Esophagus muscularis mucosa (tissue), 4 donors: ENCODE results near the gene AUTS2. TPM values are rescaled to one million over a fixed set of nuclear protein-coding genes. Genes with fewer than 3 reads are reported as not detected.

Experiments
- DNase-seq: peaks from one replicate; pipeline ENCODE4 v3.0.0-alpha.2; 2017; ENCODE audit errors: extremely low spot score
- H3K27ac ChIP-seq, 4 donors: fragments of 200-600 bp; sonication (generic); replicated peaks in 1 of 4; 1 replicate in 3 of 4; 2 replicates in 1 of 4; pipeline ENCODE4 v1.5.1; 2016 to 2019; ENCODE audit warnings: mild to moderate bottlenecking in 1 of 4
- H3K27me3 ChIP-seq, 4 donors: fragments of 200-600 bp; sonication (generic); one replicate each; pipeline versions ENCODE4 v1.5.1 to v1.6.0; 2016 to 2019
- H3K36me3 ChIP-seq, 4 donors: fragments of 200-600 bp; sonication (generic); one replicate each; pipeline ENCODE4 v1.5.1; 2016 to 2019
- H3K4me1 ChIP-seq, 4 donors: fragments of 200-600 bp; sonication (generic); one replicate each; pipeline ENCODE4 v1.5.1; 2016 to 2019
- H3K4me3 ChIP-seq, 4 donors: fragments of 200-600 bp; sonication (generic); 1 replicate in 2 of 4; 2 replicates in 2 of 4; pipeline ENCODE4 v1.5.1; 2016 to 2019; ENCODE audit warnings: mild to moderate bottlenecking in 4 of 4, moderate library complexity in 1 of 4
- H3K9me3 ChIP-seq, 4 donors: fragments of 200-600 bp; sonication (generic); 1 replicate in 3 of 4; 2 replicates in 1 of 4; pipeline ENCODE4 v1.5.1; 2016 to 2019
- CTCF ChIP-seq, 3 experiments: fragments of 200-600 bp in 2 of 3; fragments of 450-650 bp in 1 of 3; sonication (generic) in 2 of 3; IDR thresholded peaks; one replicate each; pipeline ENCODE4 v1.5.1; 2017 to 2019; ENCODE audit warnings: antibody characterized with exemption in 3 of 3, mild to moderate bottlenecking in 2 of 3, moderate library complexity in 1 of 3
- EP300 ChIP-seq: sonication (generic); formaldehyde crosslinking; IDR thresholded peaks from one replicate; pipeline ENCODE4 v1.6.1; 2017; ENCODE audit warnings: antibody characterized with exemption
- POLR2A ChIP-seq: fragments of 450-650 bp; IDR thresholded peaks from one replicate; pipeline ENCODE4 v1.6.1; 2017; ENCODE audit warnings: antibody characterized with exemption, moderate library complexity, mild to moderate bottlenecking, low read depth
- POLR2AphosphoS5 ChIP-seq, 2 donors: sonication (generic); formaldehyde crosslinking; IDR thresholded peaks; one replicate each; pipeline ENCODE4 v1.6.1; 2017; ENCODE audit warnings: antibody characterized with exemption in 2 of 2
- WGBS: methylation state at CpG from one replicate; pipeline ENCODE4 v1.1.5; 2018; 5-methylcytosine and 5-hydroxymethylcytosine counted together
- intact Hi-C: fragments of 100-400 bp; cut with DNase I; formaldehyde crosslinking; loops from one replicate; pipeline ENCODE4 v1.15.1; 2023
- total RNA-seq, 4 donors: library from RNA; depleted of rRNA; stranded (reverse); fragments of >200 nt; gene quantifications; one replicate each; pipeline versions ENCODE4 v1.1.0 to v1.2.1, GENCODE V29; 2016

AUTS2 gene
- total RNA-seq, 4 donors from 2014 or later = 18.5 to 44.9 (median 34.2) TPM

- Histone ChIP-seq H3K36me3 (no peaks in the 10 kb centered on the region), H3K27me3 (no peaks in the 10 kb centered on the region), H3K9me3 (no peaks in the 10 kb centered on the region), H3K4me3 (peak overlapping the region in 1 of 4 donors; percentile 2), H3K4me1 (peaks cover 41 to 72% (median 62%) of the 10 kb centered on the region in 4 donors), H3K27ac (peak overlapping the region; percentile 43 to 68 (median 66))
- WGBS = 7% methylated on average over 6 of the region's 6 CpGs
- intact Hi-C loops = loop anchor here (10.0 kb wide), 1 partner anchor 732 kb away; no protein-coding TSS in a partner anchor
- TF ChIP-seq POLR2AphosphoS5 (IDR thresholded peaks at IDR 0.05) = no peak
- TF ChIP-seq POLR2A = no peak
- TF ChIP-seq EP300 = no peak
- TF ChIP-seq CTCF (IDR thresholded peaks at IDR 0.05) = no peak
- DNase-seq = no peak
Measured at GRCh38 chr7:69962186-69963065, 364.2 kb downstream of the AUTS2 start.

- no peak overlapping the region for H3K4me3 ChIP-seq
- intact Hi-C loops = loop anchor here (10.0 kb wide), 1 partner anchor 731 kb away; no protein-coding TSS in a partner anchor
- TF ChIP-seq POLR2AphosphoS5 (IDR thresholded peaks at IDR 0.05) (no peak), EP300 (no peak), POLR2A (no peak), CTCF (IDR thresholded peaks at IDR 0.05) (no peak)
- no peaks in the 10 kb centered on the region for H3K36me3 ChIP-seq
- H3K27ac ChIP-seq = peak overlapping the region in 1 of 4 donors; percentile 65
- peaks cover 41 to 82% (median 71%) of the 10 kb centered on the region in 4 donors for H3K4me1 ChIP-seq
- WGBS = 75% methylated on average over 2 of the region's 2 CpGs
- H3K27me3 ChIP-seq = no peaks in the 10 kb centered on the region
- H3K9me3 ChIP-seq = no peaks in the 10 kb centered on the region
- no peak for DNase-seq
Measured at GRCh38 chr7:69963393-69963792, 365.1 kb downstream of the AUTS2 start.

GRCh38 chr7:69966766-69967591 lies 368.7 kb downstream of the AUTS2 start:
- TF ChIP-seq CTCF (IDR thresholded peaks at IDR 0.05) = no peak
- no peak for TF ChIP-seq EP300
- no peak for TF ChIP-seq POLR2AphosphoS5 (IDR thresholded peaks at IDR 0.05)
- TF ChIP-seq POLR2A = no peak
- intact Hi-C loops = loop anchor here (10.0 kb wide), 1 partner anchor 728 kb away; no protein-coding TSS in a partner anchor
- H3K9me3 ChIP-seq = no peaks in the 10 kb centered on the region
- 59% methylated on average over 7 of the region's 8 CpGs for WGBS
- H3K4me3 ChIP-seq = peak overlapping the region in 3 of 4 donors; percentile 0 to 9 (median 5)
- no peaks in the 10 kb centered on the region for H3K36me3 ChIP-seq
- H3K4me1 ChIP-seq = peaks cover 25 to 51% (median 42%) of the 10 kb centered on the region in 4 donors
- no peaks in the 10 kb centered on the region for H3K27me3 ChIP-seq
- no peak for DNase-seq
- peak overlapping the region in 1 of 4 donors; percentile 34 for H3K27ac ChIP-seq

- no peaks in the 10 kb centered on the region for H3K9me3 ChIP-seq
- WGBS = 30% methylated on average over 3 of the region's 3 CpGs
- H3K36me3 ChIP-seq = no peaks in the 10 kb centered on the region
- no peaks in the 10 kb centered on the region for H3K27me3 ChIP-seq
- H3K27ac ChIP-seq = peak overlapping the region in 1 of 4 donors; percentile 34
- H3K4me1 ChIP-seq = peaks cover 16 to 42% (median 33%) of the 10 kb centered on the region in 4 donors
- TF ChIP-seq EP300 = no peak
- no peak for TF ChIP-seq POLR2A
- no peak for TF ChIP-seq CTCF (IDR thresholded peaks at IDR 0.05)
- TF ChIP-seq POLR2AphosphoS5 (IDR thresholded peaks at IDR 0.05) = no peak
- DNase-seq = no peak
- H3K4me3 ChIP-seq = peak overlapping the region in 3 of 4 donors; percentile 0 to 9 (median 5)
- intact Hi-C loops = loop anchor here (10.0 kb wide), 1 partner anchor 727 kb away; no protein-coding TSS in a partner anchor
Measured at GRCh38 chr7:69967689-69968450, 369.6 kb downstream of the AUTS2 start.
